Activated B cell treated with CpG ODN at 0.5 μM for 24 hours (primary cell): ENCODE results near the gene CD300LF. TPM values are rescaled to one million over a fixed set of nuclear protein-coding genes. Genes with fewer than 3 reads are reported as not detected.

Source experiments
- ATAC-seq: fragments of 200-7000 bp; cut with Tn5 transposase; one replicate; pipeline ENCODE4 v1.10.0; 2021; ENCODE audit warnings: low read depth, mild to moderate bottlenecking, moderate library complexity
- CTCF ChIA-PET: fragments of 350-600 bp; sonication (Branson Sonifier 250); formaldehyde crosslinking; loops from one replicate; lab custom pipeline; 2021; ENCODE audit warnings: antibody characterized with exemption; lab: Charles Lee
- POLR2A ChIA-PET: fragments of 350-600 bp; sonication (Branson Sonifier 250); formaldehyde crosslinking; loops from one replicate; lab custom pipeline; 2021; ENCODE audit warnings: antibody characterized with exemption; lab: Charles Lee
- DNase-seq: peaks from one replicate; pipeline ENCODE4 v3.0.0; 2022
- H3K27ac Mint-ChIP-seq: one replicate; pipeline ENCODE4 v1.8.0; 2020; ENCODE audit warnings: mixed read lengths
- H3K27me3 Mint-ChIP-seq: one replicate; pipeline ENCODE4 v1.8.0; 2021; ENCODE audit warnings: mixed read lengths
- H3K36me3 Mint-ChIP-seq: one replicate; pipeline ENCODE4 v1.8.0; 2021; ENCODE audit warnings: low read depth, mixed read lengths
- H3K4me1 Mint-ChIP-seq: one replicate; pipeline ENCODE4 v1.8.0; 2021; ENCODE audit warnings: mixed read lengths
- H3K4me3 Mint-ChIP-seq: one replicate; pipeline ENCODE4 v1.8.0; 2020; ENCODE audit warnings: mild to moderate bottlenecking, mixed read lengths
- H3K9me3 Mint-ChIP-seq: one replicate; pipeline ENCODE4 v1.8.0; 2020; ENCODE audit warnings: mixed read lengths
- intact Hi-C: fragments of 100-400 bp; cut with micrococcal nuclease; formaldehyde crosslinking; loops from one replicate; pipeline ENCODE4 v1.15.1; 2024
- total RNA-seq: library from RNA; stranded (reverse); gene quantifications from 2 replicates; pipeline ENCODE4 v1.2.3, GENCODE V29; 2022
- TF ChIP-seq, protein P1 (sequence below): fragments of 200-600 bp; IDR thresholded peaks from one replicate; pipeline ENCODE4 v1.8.0; 2022; ENCODE audit warnings: antibody characterized with exemption, mild to moderate bottlenecking

Gene CD300LF
- total RNA-seq, 1 donor from 2014 or later = 0.33 TPM

DNA sequence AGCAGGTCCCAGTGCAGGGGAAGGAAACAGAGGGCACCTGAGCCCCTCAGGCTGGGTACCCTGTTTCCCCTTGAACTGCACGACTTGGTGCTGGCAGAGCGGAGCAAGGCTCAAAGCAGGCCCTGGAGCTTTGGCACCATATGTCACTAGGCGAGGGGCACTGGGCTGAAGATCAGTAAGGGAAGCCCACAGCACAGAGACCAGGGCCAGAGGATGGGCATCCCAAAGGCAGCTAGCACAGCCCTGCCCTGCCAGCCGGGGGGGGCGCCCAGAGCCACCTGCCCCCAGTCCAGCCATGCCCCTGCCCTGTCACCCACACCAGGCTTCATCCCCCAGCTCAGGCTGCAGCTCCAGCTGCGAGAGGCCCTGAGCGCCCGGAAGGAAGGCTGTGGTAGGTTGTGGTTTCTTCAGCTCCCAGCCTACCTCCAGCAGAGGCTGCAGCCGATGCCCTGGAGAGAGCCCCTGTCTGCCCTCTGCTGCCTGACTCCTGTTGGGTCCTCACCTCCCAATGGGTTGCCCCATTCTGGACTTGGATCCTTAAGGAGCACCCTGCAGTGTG, 46.6 kb upstream of the CD300LF start:
- Mint-ChIP-seq H3K4me3 (peak overlapping the region; percentile 41), H3K4me1 (peaks cover 58% of the 10 kb centered on the region), H3K27me3 (no peaks in the 10 kb centered on the region), H3K9me3 (no peaks in the 10 kb centered on the region), H3K27ac (no peak overlapping the region), H3K36me3 (peaks cover 9% of the 10 kb centered on the region)
- POLR2A ChIA-PET = interaction anchor here (2.0 to 2.2 kb wide), 2 partner anchors 10 to 13 kb away, joined by 10 to 22 read pairs; no protein-coding TSS in a partner anchor
- ATAC-seq = peak; percentile 69
- DNase-seq = no peak
- CTCF ChIA-PET = interaction anchor here (0.7 to 3.7 kb wide), 9 partner anchors 10 to 193 kb away, joined by 3 to 24 read pairs (median 4); partner anchors contain the start of gene RAB37
- intact Hi-C loops = loop anchor here (2.0 kb wide), 1 partner anchor 15 kb away; no protein-coding TSS in a partner anchor
- TF ChIP-seq, protein P1, sequence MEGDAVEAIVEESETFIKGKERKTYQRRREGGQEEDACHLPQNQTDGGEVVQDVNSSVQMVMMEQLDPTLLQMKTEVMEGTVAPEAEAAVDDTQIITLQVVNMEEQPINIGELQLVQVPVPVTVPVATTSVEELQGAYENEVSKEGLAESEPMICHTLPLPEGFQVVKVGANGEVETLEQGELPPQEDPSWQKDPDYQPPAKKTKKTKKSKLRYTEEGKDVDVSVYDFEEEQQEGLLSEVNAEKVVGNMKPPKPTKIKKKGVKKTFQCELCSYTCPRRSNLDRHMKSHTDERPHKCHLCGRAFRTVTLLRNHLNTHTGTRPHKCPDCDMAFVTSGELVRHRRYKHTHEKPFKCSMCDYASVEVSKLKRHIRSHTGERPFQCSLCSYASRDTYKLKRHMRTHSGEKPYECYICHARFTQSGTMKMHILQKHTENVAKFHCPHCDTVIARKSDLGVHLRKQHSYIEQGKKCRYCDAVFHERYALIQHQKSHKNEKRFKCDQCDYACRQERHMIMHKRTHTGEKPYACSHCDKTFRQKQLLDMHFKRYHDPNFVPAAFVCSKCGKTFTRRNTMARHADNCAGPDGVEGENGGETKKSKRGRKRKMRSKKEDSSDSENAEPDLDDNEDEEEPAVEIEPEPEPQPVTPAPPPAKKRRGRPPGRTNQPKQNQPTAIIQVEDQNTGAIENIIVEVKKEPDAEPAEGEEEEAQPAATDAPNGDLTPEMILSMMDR = no peak

DNA sequence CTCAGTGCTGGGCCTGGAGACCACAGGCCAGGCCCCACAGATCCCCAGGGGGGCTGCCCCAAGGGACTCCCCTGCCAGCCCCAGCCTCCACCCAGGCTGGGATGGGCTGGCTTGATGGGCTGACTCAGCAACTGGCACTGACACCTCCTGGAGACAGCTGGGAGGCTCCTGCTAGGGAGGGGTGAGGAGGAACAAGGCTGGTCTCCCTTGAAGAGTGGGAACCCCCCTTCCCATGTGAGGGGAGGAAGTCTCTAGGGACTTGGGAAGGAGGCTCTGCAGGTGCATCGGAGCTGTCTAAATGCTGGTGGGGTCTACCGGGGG, 46.1 kb upstream of the CD300LF start:
- TF ChIP-seq, protein P1 = no peak
- peak; percentile 80 for ATAC-seq
- POLR2A ChIA-PET = interaction anchor here (0.6 to 2.2 kb wide), 3 partner anchors 9 to 85 kb away, joined by 3 to 22 read pairs (median 10); no protein-coding TSS in a partner anchor
- Mint-ChIP-seq H3K27me3 (no peaks in the 10 kb centered on the region), H3K36me3 (peaks cover 9% of the 10 kb centered on the region), H3K9me3 (no peaks in the 10 kb centered on the region), H3K27ac (no peak overlapping the region), H3K4me3 (peak overlapping the region; percentile 41), H3K4me1 (peaks cover 60% of the 10 kb centered on the region)
- CTCF ChIA-PET = interaction anchor here (0.7 to 3.7 kb wide), 8 partner anchors 9 to 102 kb away, joined by 3 to 24 read pairs (median 8); partner anchors contain the start of gene RAB37
- no peak for DNase-seq
- intact Hi-C loops = loop anchor here (1.0 to 2.0 kb wide), 2 partner anchors 10 to 14 kb away; no protein-coding TSS in a partner anchor

DNA sequence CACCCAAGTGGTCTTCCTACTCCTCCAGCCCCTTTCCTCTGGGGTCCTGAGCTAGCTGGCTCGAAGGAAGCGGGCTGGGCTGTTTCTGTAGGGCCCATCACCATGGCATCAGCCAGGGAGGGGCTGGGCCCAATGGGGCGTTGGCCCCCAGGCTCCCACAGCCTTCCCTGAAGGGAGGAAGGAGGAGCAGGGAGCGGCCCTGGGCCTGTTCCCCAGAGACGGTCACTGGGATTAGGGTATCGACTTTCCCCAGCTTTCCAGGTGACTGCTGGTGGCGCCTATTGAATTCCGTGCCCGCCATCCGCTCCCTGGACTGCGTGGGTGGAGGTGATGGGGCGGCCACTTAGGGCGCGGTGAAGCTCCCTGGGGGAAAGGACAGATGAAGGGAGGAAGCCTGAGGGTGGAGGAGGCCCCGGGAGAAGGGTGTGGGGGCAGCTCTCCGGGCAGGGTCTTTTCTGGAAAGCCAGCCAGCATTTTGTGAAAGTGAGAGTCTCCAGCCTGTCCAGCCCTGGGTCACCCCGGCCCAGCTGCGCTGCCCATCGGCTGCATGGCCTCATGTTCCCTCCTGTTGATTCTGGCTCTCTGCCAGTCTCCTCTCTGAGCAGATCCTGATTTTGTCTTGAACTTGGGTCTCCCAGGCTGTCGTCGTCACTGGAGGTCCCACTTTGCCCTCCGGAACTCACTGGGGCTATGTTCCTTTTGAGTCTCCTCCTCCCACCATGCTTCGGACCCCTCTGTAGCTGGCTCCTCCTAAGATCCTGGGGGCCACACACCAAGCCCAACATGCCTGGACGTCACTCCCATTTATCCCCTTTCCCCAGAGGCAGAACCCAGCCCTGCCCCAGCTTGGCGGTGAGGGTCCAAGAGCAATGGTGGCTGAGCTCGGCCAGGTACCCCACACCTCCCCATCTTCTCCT, 45.5 kb upstream of the CD300LF start:
- H3K9me3 Mint-ChIP-seq = no peaks in the 10 kb centered on the region
- H3K36me3 Mint-ChIP-seq = peaks cover 9% of the 10 kb centered on the region
- DNase-seq (no peak), ATAC-seq (no peak)
- peak overlapping the region; percentile 41 for H3K4me3 Mint-ChIP-seq
- POLR2A ChIA-PET = interaction anchor here (0.6 to 2.2 kb wide), 4 partner anchors 8 to 85 kb away, joined by 3 to 22 read pairs (median 7); no protein-coding TSS in a partner anchor
- TF ChIP-seq, protein P1 = no peak
- peaks cover 66% of the 10 kb centered on the region for H3K4me1 Mint-ChIP-seq
- no peaks in the 10 kb centered on the region for H3K27me3 Mint-ChIP-seq
- H3K27ac Mint-ChIP-seq = no peak overlapping the region
- intact Hi-C loops = loop anchor here (1.0 to 2.0 kb wide), 2 partner anchors 9 to 13 kb away; no protein-coding TSS in a partner anchor
- CTCF ChIA-PET = interaction anchor here (1.4 to 3.7 kb wide), 6 partner anchors 9 to 101 kb away, joined by 4 to 24 read pairs (median 12); partner anchors contain the start of gene RAB37

DNA sequence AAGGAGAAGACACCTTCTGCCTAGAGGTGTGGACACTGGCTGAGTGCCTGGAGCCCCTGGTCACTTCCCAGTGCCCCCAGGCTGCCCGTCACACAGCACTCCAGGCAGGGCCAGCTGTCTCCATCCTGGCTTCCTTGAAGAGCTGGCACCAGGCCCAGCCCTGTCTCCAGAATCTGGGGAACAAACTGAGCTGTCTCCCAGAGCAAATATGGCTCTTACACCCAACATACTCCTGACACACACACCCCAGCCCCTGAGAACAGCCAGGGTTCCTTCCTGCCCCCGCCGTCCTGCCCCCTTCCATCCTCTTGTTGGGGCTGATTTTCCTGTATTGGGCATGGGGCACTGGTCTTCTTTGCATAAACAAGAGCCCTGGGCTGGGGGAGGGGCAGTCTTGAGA, 44.8 kb upstream of the CD300LF start:
- no peak for DNase-seq
- H3K27me3 Mint-ChIP-seq = no peaks in the 10 kb centered on the region
- H3K4me1 Mint-ChIP-seq = peaks cover 73% of the 10 kb centered on the region
- H3K9me3 Mint-ChIP-seq = no peaks in the 10 kb centered on the region
- intact Hi-C loops = no loop called here
- ChIA-PET POLR2A (interaction anchor here (0.7 kb wide), 1 partner anchor 21 kb away, joined by 4 read pairs; no protein-coding TSS in a partner anchor), CTCF (interaction anchor here (3.3 to 3.7 kb wide), 2 partner anchors 12 to 100 kb away, joined by 22 to 24 read pairs; no protein-coding TSS in a partner anchor)
- H3K27ac Mint-ChIP-seq = no peak overlapping the region
- no peak overlapping the region for H3K4me3 Mint-ChIP-seq
- TF ChIP-seq, protein P1 = no peak
- H3K36me3 Mint-ChIP-seq = peaks cover 10% of the 10 kb centered on the region
- no peak for ATAC-seq
